Measurements from ENCODE around the gene CRB1. TPM values are rescaled to one million over a fixed set of nuclear protein-coding genes. Genes with fewer than 3 reads are reported as not detected.

CRB1 gene
- total RNA-seq, 1 experiment from 2014 or later, result 0.30 TPM

GRCh38 chr1:197424380-197424779 is 156.3 kb downstream of the CRB1 start:
- no peak for DNase-seq (ENCODE audit: low read depth)
- in situ Hi-C loops (cut with HindIII; ENCODE audit: low pct_unique_long_range_greater_than_20kb, low sequenced_read_pairs), result no loop called here

DNA sequence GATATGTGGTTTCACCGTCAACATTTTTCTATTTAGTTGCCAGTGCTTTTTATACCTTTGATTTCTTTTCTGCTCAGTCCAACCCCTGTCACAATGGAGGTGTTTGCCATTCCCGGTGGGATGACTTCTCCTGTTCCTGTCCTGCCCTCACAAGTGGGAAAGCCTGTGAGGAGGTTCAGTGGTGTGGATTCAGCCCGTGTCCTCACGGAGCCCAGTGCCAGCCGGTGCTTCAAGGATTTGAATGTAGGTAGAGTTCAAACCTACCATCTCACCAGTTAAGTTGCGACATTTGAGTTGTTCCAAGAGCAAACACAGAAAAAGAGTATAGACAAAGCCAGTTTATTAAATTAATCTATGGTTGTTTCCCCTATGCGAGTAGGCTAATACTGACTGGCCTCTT is 161.3 kb downstream of the CRB1 start:
- in situ Hi-C loops (cut with HindIII; ENCODE audit: low pct_unique_long_range_greater_than_20kb, low sequenced_read_pairs), result no loop called here
- DNase-seq (ENCODE audit: low read depth), result no peak

DNA sequence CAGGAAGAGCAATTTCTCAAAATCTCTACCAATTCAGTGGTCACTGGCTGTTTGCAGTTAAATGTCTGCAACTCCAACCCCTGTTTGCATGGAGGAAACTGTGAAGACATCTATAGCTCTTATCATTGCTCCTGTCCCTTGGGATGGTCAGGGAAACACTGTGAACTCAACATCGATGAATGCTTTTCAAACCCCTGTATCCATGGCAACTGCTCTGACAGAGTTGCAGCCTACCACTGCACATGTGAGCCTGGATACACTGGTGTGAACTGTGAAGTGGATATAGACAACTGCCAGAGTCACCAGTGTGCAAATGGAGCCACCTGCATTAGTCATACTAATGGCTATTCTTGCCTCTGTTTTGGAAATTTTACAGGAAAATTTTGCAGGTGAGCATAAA is 167.2 kb downstream of the CRB1 start:
- DNase-seq (ENCODE audit: low read depth), result no peak
- in situ Hi-C loops (cut with HindIII; ENCODE audit: low pct_unique_long_range_greater_than_20kb, low sequenced_read_pairs), result no loop called here

- in situ Hi-C loops (cut with HindIII; ENCODE audit: low pct_unique_long_range_greater_than_20kb, low sequenced_read_pairs), result no loop called here
- no peak for DNase-seq (ENCODE audit: low read depth)
These were observed 169.5 kb downstream of the CRB1 start for GRCh38 chr1:197437601-197438000.

DNA sequence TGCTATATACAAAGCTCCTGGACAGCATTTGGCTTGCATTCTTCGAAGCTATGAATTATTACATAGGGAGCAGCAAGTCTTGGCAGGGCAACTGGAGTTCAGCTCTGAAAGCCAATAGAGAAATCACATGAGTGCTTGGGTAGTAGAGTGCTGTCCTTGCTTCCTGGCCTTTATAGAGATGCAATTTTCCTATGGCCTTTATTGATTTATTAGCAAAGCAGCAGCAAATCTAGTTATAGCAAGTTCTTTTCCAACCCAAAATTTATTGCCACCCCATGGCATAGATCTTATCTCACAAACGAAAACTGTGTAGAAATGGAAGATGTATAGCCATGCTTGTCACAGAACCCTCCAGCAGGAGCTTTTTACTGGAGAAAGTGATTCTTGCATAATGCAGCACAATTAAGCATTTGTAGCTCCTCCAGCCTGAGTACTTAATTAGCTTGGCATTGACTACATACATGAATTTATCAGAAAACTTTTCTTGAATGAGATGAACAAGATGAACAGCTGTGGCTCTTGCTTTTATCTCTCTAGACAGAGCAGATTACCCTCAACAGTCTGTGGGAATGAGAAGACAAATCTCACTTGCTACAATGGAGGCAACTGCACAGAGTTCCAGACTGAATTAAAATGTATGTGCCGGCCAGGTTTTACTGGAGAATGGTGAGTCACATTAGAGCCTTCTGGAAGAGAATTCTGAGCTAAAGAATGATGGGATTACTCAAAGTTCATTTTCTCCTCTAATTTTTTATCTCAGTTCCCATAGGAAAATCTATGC is 170.1 kb downstream of the CRB1 start:
- DNase-seq (ENCODE audit: low read depth), result no peak
- in situ Hi-C loops (cut with HindIII; ENCODE audit: low pct_unique_long_range_greater_than_20kb, low sequenced_read_pairs), result no loop called here

GRCh38 chr1:197439708-197440280 is 171.7 kb downstream of the CRB1 start:
- in situ Hi-C loops (cut with HindIII; ENCODE audit: low pct_unique_long_range_greater_than_20kb, low sequenced_read_pairs), result no loop called here
- DNase-seq (ENCODE audit: low read depth), result no peak

- in situ Hi-C loops (cut with HindIII; ENCODE audit: low pct_unique_long_range_greater_than_20kb, low sequenced_read_pairs), result no loop called here
These were observed 172.7 kb downstream of the CRB1 start for GRCh38 chr1:197440715-197441114.

GRCh38 chr1:197441999-197442414 is 174.0 kb downstream of the CRB1 start:
- no peak for DNase-seq (ENCODE audit: low read depth)
- in situ Hi-C loops (cut with HindIII; ENCODE audit: low pct_unique_long_range_greater_than_20kb, low sequenced_read_pairs), result no loop called here

More at GRCh38 chr1:197440715-197441114, 172.7 kb downstream of the CRB1 start:
- peak; percentile 35 for DNase-seq (ENCODE audit: low read depth)

GRCh38 chr1:197444755-197445154 is 176.7 kb downstream of the CRB1 start:
- DNase-seq (ENCODE audit: low read depth), result no peak
- in situ Hi-C loops (cut with HindIII; ENCODE audit: low pct_unique_long_range_greater_than_20kb, low sequenced_read_pairs), result no loop called here

- DNase-seq (ENCODE audit: low read depth), result no peak
- in situ Hi-C loops (cut with HindIII; ENCODE audit: low pct_unique_long_range_greater_than_20kb, low sequenced_read_pairs), result no loop called here
These were observed 180.2 kb downstream of the CRB1 start for GRCh38 chr1:197448121-197448779.

- in situ Hi-C loops (cut with HindIII; ENCODE audit: low pct_unique_long_range_greater_than_20kb, low sequenced_read_pairs), result no loop called here
- no peak for DNase-seq (ENCODE audit: low read depth)
These were observed 183.3 kb downstream of the CRB1 start for GRCh38 chr1:197451381-197451780.

- no peak for DNase-seq (ENCODE audit: low read depth)
- in situ Hi-C loops (cut with HindIII; ENCODE audit: low pct_unique_long_range_greater_than_20kb, low sequenced_read_pairs), result no loop called here
These were observed 185.5 kb downstream of the CRB1 start for GRCh38 chr1:197453376-197454058.

DNA sequence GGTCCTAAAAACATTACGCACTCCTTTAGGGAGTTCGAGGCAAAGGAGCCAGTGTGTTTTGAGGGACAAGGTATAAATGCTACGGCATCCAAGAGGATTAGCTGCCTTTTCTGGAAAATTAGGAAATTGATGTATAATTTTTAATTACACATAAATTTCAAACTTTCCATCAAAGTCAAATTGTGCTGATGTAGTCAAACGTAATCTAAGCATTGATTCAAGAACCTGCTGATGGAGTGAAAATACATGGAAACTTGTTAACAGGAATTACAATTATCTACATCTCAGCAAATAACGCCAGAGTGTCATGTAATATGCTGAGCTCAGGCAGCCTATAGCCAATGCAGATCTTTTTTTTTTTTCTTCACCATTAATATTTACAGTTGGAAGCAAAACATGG is 194.5 kb downstream of the CRB1 start:
- in situ Hi-C loops (cut with HindIII; ENCODE audit: low pct_unique_long_range_greater_than_20kb, low sequenced_read_pairs), result no loop called here
- DNase-seq (ENCODE audit: low read depth), result no peak

- in situ Hi-C loops (cut with HindIII; ENCODE audit: low pct_unique_long_range_greater_than_20kb, low sequenced_read_pairs), result no loop called here
These were observed 195.1 kb downstream of the CRB1 start for GRCh38 chr1:197463142-197463541.

GRCh38 chr1:197464044-197464443 is 196.0 kb downstream of the CRB1 start:
- in situ Hi-C loops (cut with HindIII; ENCODE audit: low pct_unique_long_range_greater_than_20kb, low sequenced_read_pairs), result no loop called here
- no peak for DNase-seq (ENCODE audit: low read depth)

More at GRCh38 chr1:197463142-197463541, 195.1 kb downstream of the CRB1 start:
- DNase-seq (ENCODE audit: low read depth), result no peak

GRCh38 chr1:197465528-197466327 is 197.7 kb downstream of the CRB1 start:
- in situ Hi-C loops (cut with HindIII; ENCODE audit: low pct_unique_long_range_greater_than_20kb, low sequenced_read_pairs), result no loop called here
- no peak for DNase-seq (ENCODE audit: low read depth)

DNA sequence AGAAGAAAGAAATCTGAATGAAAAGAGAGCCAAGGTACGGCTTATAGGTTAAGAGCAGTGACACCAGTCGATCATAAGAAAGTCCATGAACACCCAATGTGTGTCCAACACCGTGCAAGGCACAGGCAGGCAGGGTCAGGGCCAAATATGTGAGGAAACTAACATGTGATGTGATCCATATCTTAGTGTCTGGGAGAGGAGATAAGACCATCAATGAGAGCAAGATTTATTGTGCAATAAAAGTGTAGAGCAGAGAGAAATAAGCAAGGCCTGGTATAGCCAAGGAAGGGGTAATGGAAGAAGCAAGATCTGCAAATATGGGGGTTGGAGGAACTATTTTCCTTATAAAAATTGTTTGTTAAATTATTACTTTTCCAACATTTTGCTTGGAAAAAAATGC is 198.8 kb downstream of the CRB1 start:
- in situ Hi-C loops (cut with HindIII; ENCODE audit: low pct_unique_long_range_greater_than_20kb, low sequenced_read_pairs), result no loop called here
- DNase-seq (ENCODE audit: low read depth), result no peak

GRCh38 chr1:197467881-197468280 is 199.8 kb downstream of the CRB1 start:
- in situ Hi-C loops (cut with HindIII; ENCODE audit: low pct_unique_long_range_greater_than_20kb, low sequenced_read_pairs), result no loop called here
- no peak for DNase-seq (ENCODE audit: low read depth)

All from Caki2 (cell line).